ENCODE measurements around the gene MYPOP.

- TF ChIP-seq CTCF (conservative IDR thresholded peaks at IDR 0.05): no peak
- no peak for TF ChIP-seq EZH2 (IDR thresholded peaks at IDR 0.05; ENCODE audit: low read depth)
Observed at GRCh38 chr19:45919678-45920077, 17.3 kb upstream of the MYPOP start.
